WTC11 (cell line): ENCODE measurements around the gene THAP9.

Experiments
- CTCF ChIP-seq: fragments of 200-600 bp; IDR thresholded peaks from 2 replicates; pipeline ENCODE4 v1.8.0; 2022; ENCODE audit warnings: antibody characterized with exemption
- ESRRA ChIP-seq: sonication (generic); formaldehyde crosslinking; IDR thresholded peaks from 2 replicates; pipeline ENCODE4 v1.8.1; 2022; ENCODE audit warnings: mild to moderate bottlenecking, missing genetic modification reagents, borderline replicate concordance
- MAX ChIP-seq: sonication (generic); formaldehyde crosslinking; IDR thresholded peaks from 2 replicates; pipeline ENCODE4 v1.8.0; 2022; ENCODE audit warnings: mild to moderate bottlenecking, missing genetic modification reagents
- NR1H2 ChIP-seq: sonication (generic); formaldehyde crosslinking; IDR thresholded peaks from 2 replicates; pipeline ENCODE4 v1.9.0; 2021; ENCODE audit warnings: mild to moderate bottlenecking, moderate library complexity, missing genetic modification reagents
- RELA ChIP-seq: sonication (generic); formaldehyde crosslinking; IDR thresholded peaks from 2 replicates; pipeline ENCODE4 v1.8.1; 2022; ENCODE audit warnings: missing genetic modification reagents, mild to moderate bottlenecking, borderline replicate concordance

DNA sequence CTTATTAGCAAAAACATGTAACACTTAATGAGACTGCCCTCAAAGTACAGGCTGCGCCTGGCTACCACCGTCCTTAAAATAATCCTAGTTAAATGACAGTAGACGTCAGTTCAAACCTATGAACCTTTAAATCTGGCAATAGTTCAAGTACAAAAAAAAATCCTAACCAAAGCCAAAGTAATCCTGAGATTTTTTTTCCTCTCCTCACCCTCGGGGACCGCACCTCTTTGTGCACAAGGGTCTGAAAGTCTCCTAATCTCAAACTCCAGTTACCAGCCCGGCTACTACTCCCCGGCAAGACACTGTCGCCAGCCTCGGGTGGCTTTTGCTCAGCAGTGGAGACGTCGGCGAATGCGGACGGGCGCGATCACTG lies 10.0 kb upstream of the THAP9 start:
- TF ChIP-seq CTCF (no peak), ESRRA (CRISPR knock-in tag) (no peak), RELA (CRISPR knock-in tag) (no peak), MAX (CRISPR knock-in tag) (no peak), NR1H2 (no peak)
